Fibroblast of lung (primary cell): ENCODE data around the gene COL16A1. TPM values are rescaled to one million over a fixed set of nuclear protein-coding genes. Genes with fewer than 3 reads are reported as not detected.

Experiments used
- DNase-seq, 2 donors: peaks; one replicate each; pipeline versions ENCODE4 v3.0.0 to v3.0.0-alpha.2; 2010; ENCODE audit warnings: low read depth in 2 of 2
- H2AFZ ChIP-seq: 2 replicates; pipeline ENCODE4 v1.5.1; 2012; ENCODE audit warnings: low read length, control low read depth, inconsistent platforms
- H3K27ac ChIP-seq: 2 replicates; pipeline ENCODE4 v1.5.1; 2011; ENCODE audit warnings: low read length, control low read depth; ENCODE audit not compliant: insufficient read depth
- H3K27me3 ChIP-seq: 2 replicates; pipeline ENCODE4 v1.5.1; 2011; ENCODE audit warnings: mild to moderate bottlenecking, low read length; ENCODE audit not compliant: control insufficient read depth, insufficient read depth
- H3K36me3 ChIP-seq: 2 replicates; pipeline ENCODE4 v1.5.1; 2011; ENCODE audit warnings: low read length; ENCODE audit not compliant: control insufficient read depth, insufficient read depth
- H3K4me1 ChIP-seq: 2 replicates; pipeline ENCODE4 v1.5.1; 2011; ENCODE audit warnings: low read length; ENCODE audit not compliant: control insufficient read depth, insufficient read depth; ENCODE audit errors: extremely low read depth
- H3K4me2 ChIP-seq: 2 replicates; pipeline ENCODE4 v1.5.1; 2011; ENCODE audit warnings: low read length, control low read depth; ENCODE audit not compliant: insufficient read depth; ENCODE audit errors: extremely low read depth
- H3K4me3 ChIP-seq, 4 experiments: fragments of 200-600 bp in 1 of 4; sonication (generic) in 1 of 4; replicated peaks in 1 of 4; 2 replicates each; pipeline ENCODE4 v1.5.1; 2011 to 2016; ENCODE audit warnings: low read length in 4 of 4, low read depth in 3 of 4, mild to moderate bottlenecking in 3 of 4, control low read depth in 2 of 4, inconsistent platforms in 1 of 4, mixed read lengths in 1 of 4; ENCODE audit not compliant: insufficient read depth in 1 of 4; ENCODE audit errors: control extremely low read depth in 1 of 4
- H3K79me2 ChIP-seq: 2 replicates; pipeline ENCODE4 v1.5.1; 2012; ENCODE audit warnings: mild to moderate bottlenecking, low read length, inconsistent platforms; ENCODE audit not compliant: control insufficient read depth, insufficient read depth
- H3K9ac ChIP-seq: 2 replicates; pipeline ENCODE4 v1.5.1; 2011; ENCODE audit warnings: mild to moderate bottlenecking, low read length, control low read depth; ENCODE audit not compliant: insufficient read depth
- H3K9me3 ChIP-seq: 2 replicates; pipeline ENCODE4 v1.5.1; 2012; ENCODE audit warnings: low read depth, low read length; ENCODE audit not compliant: control insufficient read depth, insufficient read depth
- H4K20me1 ChIP-seq: 2 replicates; pipeline ENCODE4 v1.5.1; 2011; ENCODE audit warnings: low read length; ENCODE audit not compliant: control insufficient read depth, insufficient read depth; ENCODE audit errors: extremely low read depth
- CTCF ChIP-seq, 2 donors: IDR thresholded peaks in 1 of 2; conservative IDR thresholded peaks in 1 of 2; 1 replicate in 1 of 2; 2 replicates in 1 of 2; pipeline ENCODE4 v1.5.1; 2011 to 2012; ENCODE audit warnings: low read length in 2 of 2, control low read depth in 1 of 2, inconsistent platforms in 1 of 2, low read depth in 1 of 2, mild to moderate bottlenecking in 1 of 2
- EZH2 ChIP-seq: IDR thresholded peaks from 2 replicates; pipeline ENCODE4 v1.5.1; 2012; ENCODE audit warnings: low read length, control low read depth, mild to moderate bottlenecking; ENCODE audit errors: missing control alignments
- polyA plus RNA-seq, 2 donors: library from polyadenylated mRNA; depleted of rRNA in 1 of 2; stranded (reverse) in 1 of 2; unstranded in 1 of 2; fragments of >200 nt; gene quantifications; 2 replicates each; pipeline ENCODE4 v1.2.1, GENCODE V29; 2011 to 2012; ENCODE audit warnings: missing spikeins in 1 of 2
- total RNA-seq: library from RNA; depleted of rRNA; stranded (reverse); fragments of >200 nt; gene quantifications from 2 replicates; pipeline ENCODE4 v1.2.1, GENCODE V29; 2014

The COL16A1 gene
- total and polyA plus RNA-seq, 2 donors (not counting 1 experiment from before 2014, with no cell fraction given) = 20.9 to 80.3 TPM

- Histone ChIP-seq H3K4me1 (peaks cover 40% of the 10 kb centered on the region), H2AFZ (no peak overlapping the region), H3K4me3 (peak overlapping the region; percentile 65 to 94 (median 78)), H4K20me1 (no peaks in the 10 kb centered on the region), H3K79me2 (peaks cover 26% of the 10 kb centered on the region), H3K27me3 (no peaks in the 10 kb centered on the region), H3K9ac (peak overlapping the region; percentile 3), H3K27ac (peak overlapping the region; percentile 87), H3K9me3 (no peaks in the 10 kb centered on the region), H3K4me2 (peak overlapping the region; percentile 86), H3K36me3 (peaks cover 26% of the 10 kb centered on the region)
- TF ChIP-seq CTCF (conservative IDR thresholded peaks at IDR 0.05 in 1 of 2, IDR thresholded peaks at IDR 0.05 in 1 of 2; ENCODE audit: low read depth in 1 of 2, low read length in 2 of 2) = no peak
- TF ChIP-seq EZH2 = no peak
- DNase-seq = peak; percentile 96 to 99
These were observed 2.6 kb downstream of the COL16A1 start for GRCh38 chr1:31701091-31701736.

GRCh38 chr1:31700468-31701090 is 3.2 kb downstream of the COL16A1 start:
- H3K27me3 ChIP-seq = no peaks in the 10 kb centered on the region
- no peak overlapping the region for H3K9ac ChIP-seq
- no peak overlapping the region for H2AFZ ChIP-seq
- TF ChIP-seq CTCF (conservative IDR thresholded peaks at IDR 0.05 in 1 of 2, IDR thresholded peaks at IDR 0.05 in 1 of 2; ENCODE audit: low read depth in 1 of 2, low read length in 2 of 2) (no peak), EZH2 (no peak)
- peak overlapping the region; percentile 86 for H3K4me2 ChIP-seq
- H3K9me3 ChIP-seq = no peaks in the 10 kb centered on the region
- H3K4me1 ChIP-seq = peaks cover 38% of the 10 kb centered on the region
- H3K4me3 ChIP-seq = peak overlapping the region in 2 of 4 experiments; percentile 41 to 88
- no peaks in the 10 kb centered on the region for H4K20me1 ChIP-seq
- H3K27ac ChIP-seq = peak overlapping the region; percentile 87
- H3K36me3 ChIP-seq = peaks cover 28% of the 10 kb centered on the region
- DNase-seq = no peak
- peaks cover 26% of the 10 kb centered on the region for H3K79me2 ChIP-seq

GRCh38 chr1:31699341-31699891 is 4.4 kb downstream of the COL16A1 start:
- Histone ChIP-seq H4K20me1 (no peaks in the 10 kb centered on the region), H3K9me3 (no peaks in the 10 kb centered on the region), H3K4me1 (peaks cover 30% of the 10 kb centered on the region), H2AFZ (no peak overlapping the region), H3K36me3 (peaks cover 37% of the 10 kb centered on the region), H3K27ac (no peak overlapping the region), H3K9ac (no peak overlapping the region), H3K4me3 (no peak overlapping the region), H3K27me3 (no peaks in the 10 kb centered on the region), H3K4me2 (no peak overlapping the region), H3K79me2 (peaks cover 26% of the 10 kb centered on the region)
- no peak for DNase-seq
- no peak for TF ChIP-seq CTCF (conservative IDR thresholded peaks at IDR 0.05 in 1 of 2, IDR thresholded peaks at IDR 0.05 in 1 of 2; ENCODE audit: low read depth in 1 of 2, low read length in 2 of 2)
- TF ChIP-seq EZH2 = no peak
